OCI-LY7 (cell line): Measurements from ENCODE around the gene GPR27.

ENCODE experiments used
- EZH2phosphoT487 ChIP-seq: fragments of 200-600 bp; sonication (generic); IDR thresholded peaks from 2 replicates; pipeline ENCODE4 v1.6.1; 2018; ENCODE audit warnings: low read depth, borderline replicate concordance, mild to moderate bottlenecking, mixed run types, antibody characterized with exemption, low read length, moderate library complexity, mixed read lengths
- TF ChIP-seq, protein P1 (sequence below): fragments of 200-600 bp; sonication (generic); conservative IDR thresholded peaks from 2 replicates; pipeline ENCODE4 v1.5.1; 2014; ENCODE audit warnings: mild to moderate bottlenecking, antibody characterized with exemption, low read length, moderate library complexity, mixed read lengths

- TF ChIP-seq, protein P1, sequence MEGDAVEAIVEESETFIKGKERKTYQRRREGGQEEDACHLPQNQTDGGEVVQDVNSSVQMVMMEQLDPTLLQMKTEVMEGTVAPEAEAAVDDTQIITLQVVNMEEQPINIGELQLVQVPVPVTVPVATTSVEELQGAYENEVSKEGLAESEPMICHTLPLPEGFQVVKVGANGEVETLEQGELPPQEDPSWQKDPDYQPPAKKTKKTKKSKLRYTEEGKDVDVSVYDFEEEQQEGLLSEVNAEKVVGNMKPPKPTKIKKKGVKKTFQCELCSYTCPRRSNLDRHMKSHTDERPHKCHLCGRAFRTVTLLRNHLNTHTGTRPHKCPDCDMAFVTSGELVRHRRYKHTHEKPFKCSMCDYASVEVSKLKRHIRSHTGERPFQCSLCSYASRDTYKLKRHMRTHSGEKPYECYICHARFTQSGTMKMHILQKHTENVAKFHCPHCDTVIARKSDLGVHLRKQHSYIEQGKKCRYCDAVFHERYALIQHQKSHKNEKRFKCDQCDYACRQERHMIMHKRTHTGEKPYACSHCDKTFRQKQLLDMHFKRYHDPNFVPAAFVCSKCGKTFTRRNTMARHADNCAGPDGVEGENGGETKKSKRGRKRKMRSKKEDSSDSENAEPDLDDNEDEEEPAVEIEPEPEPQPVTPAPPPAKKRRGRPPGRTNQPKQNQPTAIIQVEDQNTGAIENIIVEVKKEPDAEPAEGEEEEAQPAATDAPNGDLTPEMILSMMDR = no peak
- TF ChIP-seq EZH2phosphoT487 = no peak
Observed at GRCh38 chr3:71787851-71788405, 34.3 kb downstream of the GPR27 start.
